Urothelium cell line (cell line): ENCODE measurements around the gene OLFML2A.
"Not testable (repeated sequence)": the region's sequence is repeated elsewhere in the genome, so short reads cannot be mapped to it uniquely, and the experiment has no call there.

ENCODE experiments used
- DNase-seq: peaks from one replicate; pipeline ENCODE4 v3.0.0; 2011; ENCODE audit warnings: low spot score, mixed read lengths
- FAIRE-seq: peaks from 2 replicates; lab custom pipeline; 2011; peaks lifted over from hg19 to GRCh38; lab: Jason Lieb, UNC

OLFML2A gene

GRCh38 chr9:124760719-124761118, 16.2 kb upstream of the OLFML2A start:
- DNase-seq (no peak), FAIRE-seq (no peak)

DNA sequence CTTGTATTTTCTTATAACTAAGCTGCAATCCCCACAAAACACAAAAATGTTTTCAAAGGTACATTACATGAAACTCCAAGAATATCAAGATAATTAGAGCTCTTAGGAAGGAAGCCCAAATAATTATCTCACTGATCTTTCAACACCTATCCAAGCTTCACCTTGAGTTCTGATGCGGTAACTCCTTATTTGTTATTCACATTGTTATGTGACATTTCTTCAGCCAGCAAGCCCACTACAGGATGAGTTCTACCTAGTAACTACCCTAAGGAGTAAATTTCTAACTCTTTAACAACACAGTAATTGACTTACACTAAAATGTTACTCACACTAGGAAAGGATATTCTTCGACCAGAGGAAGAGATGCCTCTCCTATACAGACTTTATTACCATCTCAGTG, 15.7 kb upstream of the OLFML2A start:
- DNase-seq (no peak), FAIRE-seq (no peak)

DNA sequence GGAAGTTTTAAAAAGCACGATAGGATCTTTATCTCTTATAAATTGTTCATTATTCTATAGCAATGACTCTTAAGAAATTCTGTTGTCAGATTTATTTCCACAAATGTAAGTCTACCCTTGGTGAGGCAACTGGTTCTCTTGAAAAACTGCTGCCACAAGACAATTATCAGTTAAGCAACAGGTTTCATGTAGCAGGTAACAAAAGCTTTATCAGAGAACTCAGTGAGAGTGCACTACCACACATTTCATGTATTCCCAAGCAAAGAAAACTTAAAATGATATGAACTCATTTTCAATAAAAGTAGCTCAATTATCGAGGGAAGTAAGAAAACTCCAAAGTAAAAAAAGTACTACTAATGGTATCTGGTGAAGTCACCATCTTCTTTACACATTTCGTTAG, 15.2 kb upstream of the OLFML2A start:
- DNase-seq (no peak), FAIRE-seq (no peak)

DNA sequence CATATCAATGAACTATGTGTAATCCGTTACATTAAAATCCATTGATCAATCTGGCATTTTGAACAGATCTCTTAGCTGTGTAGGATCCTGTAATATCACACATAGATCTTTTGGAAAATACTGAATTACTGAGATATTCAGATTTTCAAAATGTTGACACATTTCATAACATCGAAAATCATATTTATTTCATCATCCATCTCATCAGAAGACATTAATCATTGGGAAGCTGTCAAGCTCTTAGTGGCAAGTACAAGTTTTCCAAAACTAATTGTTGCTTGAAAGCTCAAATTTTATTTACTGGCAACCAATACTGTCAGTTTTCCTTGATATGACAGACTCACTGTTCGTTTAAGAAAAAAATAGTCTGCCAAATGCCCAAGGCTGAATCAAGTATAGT, 14.3 kb upstream of the OLFML2A start:
- no peak for DNase-seq

DNA sequence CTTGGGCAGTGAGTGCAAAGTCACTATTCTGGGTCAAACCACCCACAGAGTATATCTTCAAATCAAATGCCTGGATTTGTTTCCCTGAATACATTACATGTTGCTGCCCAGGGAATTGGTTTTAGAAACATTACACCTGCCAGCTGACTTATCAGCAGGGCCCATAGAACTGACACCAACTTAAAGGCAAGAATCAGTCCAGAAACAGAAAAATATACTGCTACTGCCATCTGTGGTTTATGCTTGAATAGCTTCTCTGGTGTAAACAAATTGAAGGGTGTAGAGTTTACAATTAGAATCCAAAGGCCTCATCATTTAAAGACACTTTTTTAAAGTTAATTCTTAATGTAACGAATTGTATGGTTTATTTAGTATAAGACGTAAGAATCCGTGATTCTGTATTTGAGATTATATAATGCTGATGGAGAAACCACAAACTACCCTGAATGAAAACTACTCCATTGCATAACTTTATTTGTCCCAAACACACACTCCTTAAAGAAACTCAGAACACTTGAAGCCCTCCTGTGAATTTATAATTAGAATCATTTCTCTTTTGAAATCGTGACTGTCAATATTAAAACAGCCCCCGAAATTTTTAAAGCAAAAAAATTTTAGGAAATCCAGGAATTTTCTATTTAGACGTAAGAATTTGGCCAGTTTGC, 12.0 kb upstream of the OLFML2A start:
- FAIRE-seq (no peak), DNase-seq (no peak)

More for the DNA sequence above, 14.3 kb upstream of the OLFML2A start:
- no peak for FAIRE-seq

DNA sequence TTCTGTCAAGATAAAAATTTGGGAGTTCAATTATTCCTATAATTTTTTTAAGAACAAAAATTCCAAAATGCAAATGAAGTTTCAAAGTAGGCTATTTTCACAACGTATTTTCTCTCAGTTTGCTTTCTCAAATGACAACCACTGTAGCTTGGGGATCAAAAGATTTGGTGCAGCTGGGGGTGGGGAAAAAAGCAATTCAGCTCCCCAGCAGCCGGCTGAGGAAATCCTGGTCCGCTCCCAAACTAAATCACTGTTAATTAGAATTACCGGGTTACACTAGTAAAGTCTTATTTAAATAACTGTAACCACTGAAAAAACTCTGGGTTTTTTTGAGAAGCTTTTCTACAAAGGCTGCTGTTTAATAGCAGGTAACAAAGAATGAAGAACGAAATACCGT, 11.5 kb upstream of the OLFML2A start:
- DNase-seq (no peak), FAIRE-seq (no peak)

DNA sequence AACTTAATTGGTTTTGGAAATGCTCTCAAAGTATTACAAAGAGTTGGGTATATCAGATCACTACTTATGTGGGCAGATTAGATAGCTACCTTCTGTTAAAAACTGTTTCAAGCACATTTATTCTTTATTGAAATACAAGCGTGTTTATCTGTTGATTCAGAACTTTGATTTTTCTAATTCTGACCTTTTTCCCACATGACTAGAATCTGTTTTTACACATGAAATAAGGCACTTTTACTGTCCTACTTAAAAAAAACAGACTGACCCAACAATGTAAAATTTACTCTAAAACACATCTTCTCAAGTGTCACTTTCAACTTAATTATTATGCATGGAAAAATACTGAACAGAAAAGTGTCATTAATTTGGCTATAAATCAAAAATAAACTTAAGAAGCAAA, 10.6 kb upstream of the OLFML2A start:
- FAIRE-seq: no peak
- DNase-seq: no peak

- FAIRE-seq (no peak), DNase-seq (no peak)
These were observed 9.9 kb upstream of the OLFML2A start for GRCh38 chr9:124766815-124767554.

- no peak for FAIRE-seq
These were observed 9.1 kb upstream of the OLFML2A start for GRCh38 chr9:124767821-124768220.

GRCh38 chr9:124768334-124768733, 8.6 kb upstream of the OLFML2A start:
- no peak for DNase-seq
- no peak for FAIRE-seq

More at GRCh38 chr9:124767821-124768220, 9.1 kb upstream of the OLFML2A start:
- no peak for DNase-seq

DNA sequence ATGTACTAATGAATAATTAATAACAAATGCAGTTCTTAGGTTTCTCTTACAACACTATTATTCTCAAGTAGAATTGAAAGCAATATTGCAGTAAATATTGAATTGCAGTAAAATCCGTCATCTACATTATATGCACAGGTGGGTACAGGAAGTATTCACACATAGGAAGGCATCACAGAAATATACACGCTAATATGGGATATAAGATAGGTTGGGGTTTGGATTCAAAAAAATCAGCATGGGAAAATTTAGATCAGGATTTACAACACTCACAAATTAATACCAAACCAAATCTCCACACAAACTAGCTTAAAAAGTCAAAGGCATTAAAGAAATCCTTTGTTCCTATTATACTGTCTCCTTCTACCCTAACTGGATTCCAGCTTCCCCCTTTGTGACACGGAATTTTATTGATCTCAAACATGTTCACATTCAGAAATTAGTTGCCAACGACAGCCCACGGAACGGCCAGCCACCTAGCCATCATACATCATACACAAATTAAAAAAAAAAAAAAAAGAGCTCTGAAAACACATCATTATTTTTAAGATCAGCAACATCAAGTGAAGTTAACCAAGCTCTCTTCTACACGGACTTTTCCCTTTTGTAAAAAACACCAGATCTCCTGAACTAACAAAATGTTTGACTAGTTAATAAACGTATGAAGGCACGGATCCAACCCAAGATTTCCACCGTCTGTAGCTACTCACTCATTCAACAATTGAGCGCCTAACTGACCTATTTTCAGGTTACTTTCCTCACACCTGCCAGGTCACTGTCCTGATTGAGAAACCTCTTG, 8.0 kb upstream of the OLFML2A start:
- FAIRE-seq: no peak
- no peak for DNase-seq

DNA sequence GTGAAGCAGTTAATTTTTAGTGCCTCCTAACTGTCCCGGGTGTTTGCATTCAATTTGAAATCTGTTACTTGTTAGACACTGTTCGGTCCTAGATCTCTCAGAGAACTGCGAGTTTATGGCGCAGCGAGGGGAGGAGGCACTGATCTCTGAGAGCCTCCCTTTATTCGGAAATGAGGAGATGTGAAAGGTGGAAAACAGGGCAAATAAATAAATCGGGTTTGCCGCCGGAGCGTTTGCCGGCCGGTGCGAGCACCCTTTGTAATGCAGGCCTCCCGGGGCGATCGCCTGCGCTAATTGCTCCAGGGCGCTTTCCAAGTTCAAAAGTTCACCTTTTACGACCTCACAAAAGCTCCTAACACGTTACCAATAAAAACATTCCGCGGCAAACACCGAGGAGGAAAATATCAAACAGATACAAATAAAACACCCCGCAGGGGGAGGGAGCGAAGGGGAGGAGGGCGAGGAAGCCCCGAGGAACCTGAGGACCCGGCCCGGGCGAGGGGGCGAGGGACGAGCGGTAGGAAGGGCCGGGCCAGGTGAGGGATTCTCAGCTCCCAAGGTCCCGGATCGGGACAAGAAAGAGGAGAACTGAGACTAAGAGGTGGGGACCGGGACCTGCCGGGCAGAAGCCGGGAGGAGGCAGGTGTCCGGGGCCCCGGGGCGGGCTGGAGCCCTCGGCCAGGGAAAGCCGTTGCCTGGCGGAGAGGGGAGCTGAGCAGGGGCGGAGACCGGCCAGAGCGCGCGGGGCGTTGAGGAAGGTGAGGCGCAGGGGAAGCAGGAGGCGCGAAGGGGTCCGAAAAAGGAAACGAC, 7.2 kb upstream of the OLFML2A start:
- DNase-seq (no peak), FAIRE-seq (no peak)

DNA sequence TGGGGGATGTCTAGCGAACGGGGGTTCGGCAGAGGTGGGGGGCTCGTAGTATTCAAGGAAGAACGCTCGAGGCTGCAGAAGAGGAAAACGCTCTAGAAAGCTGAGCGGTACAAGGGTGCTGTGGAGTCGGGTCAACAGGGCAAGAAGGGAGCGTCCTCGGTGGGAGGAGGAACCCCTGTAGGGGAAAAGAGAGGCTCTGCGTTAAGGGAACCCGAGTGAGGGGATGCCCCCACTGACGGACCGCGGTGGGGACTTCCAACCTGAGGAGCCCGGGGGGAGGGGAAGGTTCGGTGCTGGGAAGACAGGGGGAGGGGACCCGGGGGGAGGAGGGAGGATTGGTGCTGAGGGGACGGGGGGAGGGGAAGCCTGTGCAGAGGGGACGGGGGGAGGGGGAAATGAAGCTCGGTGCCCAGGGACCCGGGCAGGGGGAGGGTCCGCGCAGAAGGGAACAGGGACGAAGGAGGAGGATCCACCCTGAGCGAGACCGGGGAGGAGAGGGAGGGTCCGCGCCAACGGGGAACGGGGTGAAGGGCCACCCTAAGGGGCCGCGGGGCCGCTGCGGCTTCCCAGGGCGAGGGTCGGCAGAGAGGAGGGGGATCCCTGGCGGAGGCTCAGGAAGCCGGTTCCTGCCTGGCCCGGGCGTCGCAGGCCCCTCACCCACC, 6.4 kb upstream of the OLFML2A start:
- FAIRE-seq (no peak), DNase-seq (no peak)

DNA sequence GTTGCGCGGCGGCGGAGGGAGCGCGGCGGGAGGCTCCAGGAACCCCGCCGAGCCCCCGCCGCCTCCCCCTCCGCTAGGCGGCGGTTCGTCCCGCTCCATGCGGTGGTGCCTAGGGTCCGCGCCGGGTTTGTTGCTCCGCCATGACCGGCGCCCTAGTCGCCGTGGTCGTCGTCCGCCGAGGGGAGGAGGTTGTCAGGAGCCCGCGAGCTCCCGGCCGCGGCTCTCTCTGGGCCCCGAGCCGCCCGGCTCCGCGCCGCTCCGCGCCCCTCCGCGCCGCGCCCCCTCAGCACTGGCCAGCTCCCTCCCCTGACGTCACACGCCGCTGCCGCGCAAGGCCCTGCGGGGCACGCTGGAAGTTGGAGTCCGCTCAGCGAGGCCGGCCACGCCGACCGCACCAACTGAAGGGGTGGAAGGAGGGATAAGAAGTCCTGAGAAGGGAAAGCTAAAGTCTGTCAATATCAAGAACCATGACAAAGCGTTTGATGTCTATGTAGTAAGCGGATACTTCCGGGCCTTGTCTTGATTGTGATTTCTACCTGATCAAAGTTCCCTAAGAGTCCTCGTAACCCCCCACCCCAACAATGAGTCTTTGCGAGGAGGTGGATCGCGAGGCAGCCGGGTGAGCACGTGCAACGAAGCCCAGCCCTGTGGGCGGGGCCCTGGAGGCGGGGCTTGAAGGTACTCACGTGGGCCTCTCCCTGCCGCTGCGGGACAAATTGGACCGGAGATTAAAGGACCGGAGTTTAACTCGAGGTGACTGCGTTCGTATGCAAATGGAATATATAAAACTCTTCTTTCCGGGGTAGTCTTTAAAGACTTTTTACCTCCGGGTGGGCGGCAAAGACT, 5.7 kb upstream of the OLFML2A start, which contains the start of gene NR6A1:
Gene NR6A1 (minus strand): TSS at position 291 of the 846 bp plus-strand sequence.
- FAIRE-seq (no peak), DNase-seq (peak; percentile 94)

DNA sequence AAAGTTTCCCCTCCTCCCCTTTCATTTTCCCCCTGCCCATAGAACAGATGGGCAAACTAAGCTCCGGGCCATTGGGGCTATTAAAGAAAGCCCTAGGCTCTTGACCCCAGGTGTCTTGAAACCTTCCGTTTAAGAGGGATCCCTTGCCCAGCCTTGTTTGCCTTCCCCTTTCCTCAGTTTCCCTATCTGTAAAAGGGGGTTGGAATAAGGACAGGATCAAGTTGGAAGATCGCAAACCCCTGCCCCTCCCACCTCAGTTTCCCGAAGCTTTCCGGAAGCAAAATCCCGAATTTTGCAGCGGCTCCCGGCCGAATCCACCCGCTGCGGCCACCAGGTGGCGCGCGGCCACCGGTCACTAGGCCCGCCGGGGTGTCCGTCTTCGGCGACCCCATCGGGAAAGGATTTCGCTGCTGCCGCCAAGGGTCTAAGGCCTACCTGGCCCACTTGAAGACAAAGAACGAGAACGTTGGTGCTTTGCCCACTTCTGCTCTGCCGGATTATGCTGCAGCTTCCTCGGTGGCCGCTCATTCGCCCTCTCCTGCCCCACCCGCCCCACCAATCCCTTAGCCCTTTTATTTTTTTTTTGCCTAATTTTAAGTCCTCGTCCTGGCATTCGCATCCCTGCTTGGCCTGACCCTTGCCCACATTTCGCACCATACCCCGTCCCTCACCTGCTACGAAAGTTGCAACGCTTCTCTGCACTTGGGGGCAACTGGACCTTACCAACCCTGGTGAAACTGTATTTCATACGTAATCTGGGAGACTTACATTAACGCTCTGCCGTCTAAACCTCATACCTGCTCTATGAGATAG, 4.9 kb upstream of the OLFML2A start:
- DNase-seq: peak; percentile 75

DNA sequence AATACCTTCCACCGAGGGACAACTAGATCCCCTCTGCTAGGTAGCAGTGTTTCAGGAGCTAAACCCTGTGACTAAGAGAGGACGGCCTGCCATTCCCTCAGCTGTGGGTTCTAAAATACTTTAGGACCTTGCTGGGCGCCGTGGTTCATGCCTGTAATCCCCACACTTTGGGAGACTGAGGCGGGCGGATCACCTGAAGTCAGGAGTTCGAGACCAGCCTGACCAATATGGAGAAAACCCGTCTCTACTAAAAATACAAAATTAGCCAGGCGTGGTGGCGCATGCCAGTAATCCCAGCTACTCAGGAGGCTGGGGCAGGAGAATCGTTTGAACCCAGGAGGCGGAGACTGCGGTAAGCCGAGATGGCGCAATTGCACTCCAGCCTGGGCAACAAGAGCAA, 4.1 kb upstream of the OLFML2A start:
- DNase-seq, FAIRE-seq: not testable (repeated sequence)

More for the DNA sequence above, 4.9 kb upstream of the OLFML2A start:
- no peak for FAIRE-seq

GRCh38 chr9:124773473-124774128, 3.3 kb upstream of the OLFML2A start:
- no peak for DNase-seq
- no peak for FAIRE-seq
